ENCODE measurements around the gene ENOX1.

DNA sequence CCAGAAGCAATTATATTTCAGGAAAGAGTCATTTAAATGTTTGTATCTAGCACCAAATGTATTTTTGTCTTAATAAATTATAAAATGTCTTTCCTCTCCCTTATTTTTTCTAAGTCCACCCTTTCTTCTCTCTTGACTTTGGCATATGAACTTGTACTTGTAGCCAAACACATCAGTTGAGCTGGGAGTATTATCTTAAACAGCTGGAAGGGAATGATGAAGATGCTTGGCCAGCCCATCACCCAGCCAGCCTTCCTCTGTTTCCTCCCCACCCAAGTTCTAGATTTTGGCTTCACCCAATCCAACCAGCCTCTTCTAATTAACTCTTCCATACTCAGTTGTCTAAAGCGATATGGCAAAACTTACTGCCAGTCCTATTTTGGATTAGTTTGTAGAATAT, 272.5 kb downstream of the ENOX1 start:
- TF ChIP-seq POLR2A (IDR thresholded peaks at IDR 0.05; ENCODE audit: low read length) = no peak
- TF ChIP-seq, protein P1, sequence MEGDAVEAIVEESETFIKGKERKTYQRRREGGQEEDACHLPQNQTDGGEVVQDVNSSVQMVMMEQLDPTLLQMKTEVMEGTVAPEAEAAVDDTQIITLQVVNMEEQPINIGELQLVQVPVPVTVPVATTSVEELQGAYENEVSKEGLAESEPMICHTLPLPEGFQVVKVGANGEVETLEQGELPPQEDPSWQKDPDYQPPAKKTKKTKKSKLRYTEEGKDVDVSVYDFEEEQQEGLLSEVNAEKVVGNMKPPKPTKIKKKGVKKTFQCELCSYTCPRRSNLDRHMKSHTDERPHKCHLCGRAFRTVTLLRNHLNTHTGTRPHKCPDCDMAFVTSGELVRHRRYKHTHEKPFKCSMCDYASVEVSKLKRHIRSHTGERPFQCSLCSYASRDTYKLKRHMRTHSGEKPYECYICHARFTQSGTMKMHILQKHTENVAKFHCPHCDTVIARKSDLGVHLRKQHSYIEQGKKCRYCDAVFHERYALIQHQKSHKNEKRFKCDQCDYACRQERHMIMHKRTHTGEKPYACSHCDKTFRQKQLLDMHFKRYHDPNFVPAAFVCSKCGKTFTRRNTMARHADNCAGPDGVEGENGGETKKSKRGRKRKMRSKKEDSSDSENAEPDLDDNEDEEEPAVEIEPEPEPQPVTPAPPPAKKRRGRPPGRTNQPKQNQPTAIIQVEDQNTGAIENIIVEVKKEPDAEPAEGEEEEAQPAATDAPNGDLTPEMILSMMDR (IDR thresholded peaks at IDR 0.05) = no peak
- no peak for TF ChIP-seq SREBF2 (IDR thresholded peaks at IDR 0.05)
